ENCODE results near the gene ATP6V0E1.

DNA sequence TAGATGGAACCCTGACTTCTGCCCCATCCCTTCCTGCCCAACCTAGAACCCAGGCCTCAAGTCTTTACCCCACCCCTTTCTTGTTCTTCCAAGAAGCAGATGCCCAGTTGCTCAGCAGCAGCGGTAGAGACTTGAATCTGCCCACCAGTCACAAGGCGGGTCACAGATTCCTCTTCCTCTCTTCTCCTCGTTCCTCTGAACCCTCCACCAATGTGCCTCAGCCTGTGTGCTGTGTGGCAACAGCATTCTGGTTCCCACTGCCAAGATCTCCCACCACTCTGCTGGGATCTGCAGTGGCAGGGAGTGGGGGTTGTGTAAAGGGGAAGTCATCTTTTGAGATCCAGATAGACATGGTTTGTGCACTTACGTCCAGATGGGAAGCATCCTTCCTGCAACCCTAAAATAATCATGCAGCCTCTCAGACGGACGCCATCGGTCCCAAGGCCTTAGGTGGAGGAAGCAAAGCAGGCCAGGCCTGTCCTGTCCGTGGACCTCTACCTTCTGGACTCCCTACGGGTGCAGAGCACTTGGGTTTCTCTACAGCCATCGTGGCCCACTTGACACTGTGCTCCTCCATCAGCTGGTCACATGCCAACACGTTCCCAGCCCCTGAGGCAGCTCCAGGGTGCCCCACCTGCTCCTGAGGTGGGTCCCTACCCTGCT, 32.1 kb upstream of the ATP6V0E1 start:
- TF ChIP-seq, protein P1, sequence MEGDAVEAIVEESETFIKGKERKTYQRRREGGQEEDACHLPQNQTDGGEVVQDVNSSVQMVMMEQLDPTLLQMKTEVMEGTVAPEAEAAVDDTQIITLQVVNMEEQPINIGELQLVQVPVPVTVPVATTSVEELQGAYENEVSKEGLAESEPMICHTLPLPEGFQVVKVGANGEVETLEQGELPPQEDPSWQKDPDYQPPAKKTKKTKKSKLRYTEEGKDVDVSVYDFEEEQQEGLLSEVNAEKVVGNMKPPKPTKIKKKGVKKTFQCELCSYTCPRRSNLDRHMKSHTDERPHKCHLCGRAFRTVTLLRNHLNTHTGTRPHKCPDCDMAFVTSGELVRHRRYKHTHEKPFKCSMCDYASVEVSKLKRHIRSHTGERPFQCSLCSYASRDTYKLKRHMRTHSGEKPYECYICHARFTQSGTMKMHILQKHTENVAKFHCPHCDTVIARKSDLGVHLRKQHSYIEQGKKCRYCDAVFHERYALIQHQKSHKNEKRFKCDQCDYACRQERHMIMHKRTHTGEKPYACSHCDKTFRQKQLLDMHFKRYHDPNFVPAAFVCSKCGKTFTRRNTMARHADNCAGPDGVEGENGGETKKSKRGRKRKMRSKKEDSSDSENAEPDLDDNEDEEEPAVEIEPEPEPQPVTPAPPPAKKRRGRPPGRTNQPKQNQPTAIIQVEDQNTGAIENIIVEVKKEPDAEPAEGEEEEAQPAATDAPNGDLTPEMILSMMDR (conservative IDR thresholded peaks at IDR 0.05; ENCODE audit: low read length), result no peak
- no peak for TF ChIP-seq EZH2phosphoT487 (IDR thresholded peaks at IDR 0.05; ENCODE audit: borderline replicate concordance)

Measured in Loucy (cell line).